H1 (cell line): Measurements from ENCODE around the gene KLF7.

ENCODE experiments used
- POLR2A ChIP-seq, 2 experiments: IDR thresholded peaks; 1 replicate in 1 of 2; 2 replicates in 1 of 2; pipeline ENCODE4 v1.6.1; 2011; ENCODE audit warnings: low read depth in 2 of 2, low read length in 2 of 2, mild to moderate bottlenecking in 2 of 2; ENCODE audit errors: control extremely low read depth in 1 of 2
- RAD21 ChIP-seq, 2 experiments: IDR thresholded peaks in 1 of 2; conservative IDR thresholded peaks in 1 of 2; 2 replicates each; pipeline ENCODE4 v1.6.1; 2011; ENCODE audit warnings: low read depth in 2 of 2, low read length in 2 of 2, improper control_type of control experiment in 1 of 2, inconsistent platforms in 1 of 2, mild to moderate bottlenecking in 1 of 2, moderate library complexity in 1 of 2

DNA sequence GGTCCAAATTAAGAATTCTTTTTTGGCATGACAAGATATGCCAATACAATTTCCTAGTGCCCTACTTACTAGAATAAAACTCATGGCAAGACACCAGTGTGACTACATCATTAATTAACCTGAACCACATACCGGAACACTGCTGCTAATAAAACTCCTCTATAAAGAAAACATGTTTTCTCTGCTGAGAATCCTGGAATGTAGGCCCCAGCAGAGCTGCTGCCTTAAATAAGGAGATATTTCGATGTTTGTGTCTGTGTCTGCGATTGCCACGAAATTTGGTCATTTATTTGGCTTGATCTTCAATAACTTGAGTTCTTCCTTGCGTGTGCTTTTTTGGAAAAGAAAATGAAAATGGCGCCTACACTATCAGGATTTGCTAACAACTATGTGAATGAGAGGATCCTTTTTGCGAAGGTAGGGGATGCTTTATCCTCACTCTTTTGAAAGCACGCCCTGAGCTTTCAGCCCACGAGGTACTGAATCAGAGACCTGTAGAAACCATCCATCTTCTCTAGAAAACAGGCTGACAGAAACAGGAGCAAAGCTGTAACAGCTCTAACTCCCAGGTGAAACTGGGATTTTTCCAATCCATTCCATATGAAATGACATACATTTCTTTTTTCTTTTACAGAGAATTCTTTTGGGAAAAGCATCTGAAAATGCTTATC lies 27.0 kb downstream of the KLF7 start:
- TF ChIP-seq POLR2A (IDR thresholded peaks at IDR 0.05; ENCODE audit: control extremely low read depth in 1 of 2, low read depth in 2 of 2, low read length in 2 of 2) (no peak), RAD21 (IDR thresholded peaks at IDR 0.05 in 1 of 2, conservative IDR thresholded peaks at IDR 0.05 in 1 of 2; ENCODE audit: low read depth in 2 of 2, low read length in 2 of 2) (no peak)
